ENCODE measurements around the gene TOR4A. TPM values are rescaled to one million over a fixed set of nuclear protein-coding genes. Genes with fewer than 3 reads are reported as not detected.

The TOR4A gene
- total RNA-seq, 1 donor from 2014 or later: 38.3 TPM

GRCh38 chr9:137296670-137297664, 19.4 kb downstream of the TOR4A start:
- Histone ChIP-seq H3K27me3 (peaks cover 27% of the 10 kb centered on the region), H3K27ac (peak overlapping the region in 1 of 2 donors; percentile 15), H3K4me3 (peak overlapping the region in 1 of 2 donors; percentile 57), H3K4me1 (peaks cover 15 to 17% of the 10 kb centered on the region in 2 donors), H3K9me3 (no peaks in the 10 kb centered on the region), H3K36me3 (no peaks in the 10 kb centered on the region)
- TF ChIP-seq CTCF (IDR thresholded peaks at IDR 0.05): no peak
- intact Hi-C loops (cut with DNase I): loop anchor here (10.0 kb wide), 1 partner anchor 228 kb away; no protein-coding TSS in a partner anchor
- DNase-seq (ENCODE audit: low spot score in 2 of 2): no peak

- Histone ChIP-seq H3K27ac (peak overlapping the region in 1 of 2 donors; percentile 55), H3K9me3 (no peaks in the 10 kb centered on the region), H3K36me3 (no peaks in the 10 kb centered on the region), H3K4me1 (peaks cover 15 to 20% of the 10 kb centered on the region in 2 donors), H3K4me3 (no peak overlapping the region), H3K27me3 (peaks cover 27% of the 10 kb centered on the region)
- no peak for TF ChIP-seq CTCF (IDR thresholded peaks at IDR 0.05)
- no peak for DNase-seq (ENCODE audit: low spot score in 2 of 2)
- intact Hi-C loops (cut with DNase I): loop anchor here (10.0 kb wide), 1 partner anchor 227 kb away; no protein-coding TSS in a partner anchor
Observed at GRCh38 chr9:137297966-137298365, 20.4 kb downstream of the TOR4A start.

GRCh38 chr9:137298401-137299202, 21.1 kb downstream of the TOR4A start:
- TF ChIP-seq CTCF (IDR thresholded peaks at IDR 0.05): no peak
- H3K4me3 ChIP-seq: no peak overlapping the region
- no peaks in the 10 kb centered on the region for H3K9me3 ChIP-seq
- peaks cover 15 to 20% of the 10 kb centered on the region in 2 donors for H3K4me1 ChIP-seq
- DNase-seq (ENCODE audit: low spot score in 2 of 2): no peak
- no peaks in the 10 kb centered on the region for H3K36me3 ChIP-seq
- H3K27me3 ChIP-seq: peaks cover 27% of the 10 kb centered on the region
- intact Hi-C loops (cut with DNase I): loop anchor here (10.0 kb wide), 1 partner anchor 226 kb away; no protein-coding TSS in a partner anchor
- no peak overlapping the region for H3K27ac ChIP-seq

- intact Hi-C loops (cut with DNase I): loop anchor here (10.0 kb wide), 1 partner anchor 226 kb away; no protein-coding TSS in a partner anchor
- Histone ChIP-seq H3K4me3 (no peak overlapping the region), H3K4me1 (peaks cover 15 to 20% of the 10 kb centered on the region in 2 donors), H3K9me3 (no peaks in the 10 kb centered on the region), H3K27ac (no peak overlapping the region), H3K27me3 (peaks cover 21% of the 10 kb centered on the region), H3K36me3 (no peaks in the 10 kb centered on the region)
- DNase-seq (ENCODE audit: low spot score in 2 of 2): no peak
- TF ChIP-seq CTCF (IDR thresholded peaks at IDR 0.05): no peak
Observed at GRCh38 chr9:137299203-137299565, 21.7 kb downstream of the TOR4A start.

- peaks cover 17% of the 10 kb centered on the region for H3K27me3 ChIP-seq
- no peak for TF ChIP-seq CTCF (IDR thresholded peaks at IDR 0.05)
- intact Hi-C loops (cut with DNase I): loop anchor here (10.0 kb wide), 1 partner anchor 225 kb away; no protein-coding TSS in a partner anchor
- no peak for DNase-seq (ENCODE audit: low spot score in 2 of 2)
- H3K27ac ChIP-seq: no peak overlapping the region
- no peaks in the 10 kb centered on the region for H3K36me3 ChIP-seq
- peaks cover 17 to 22% of the 10 kb centered on the region in 2 donors for H3K4me1 ChIP-seq
- no peaks in the 10 kb centered on the region for H3K9me3 ChIP-seq
- peak overlapping the region in 1 of 2 donors; percentile 71 for H3K4me3 ChIP-seq
Observed at GRCh38 chr9:137299938-137300337, 22.4 kb downstream of the TOR4A start.

Measured in ascending aorta (tissue), 2 donors.